CD14-positive monocyte (primary cell): ENCODE data around the gene GNG2. TPM values are rescaled to one million over a fixed set of nuclear protein-coding genes. Genes with fewer than 3 reads are reported as not detected.

Experiments used
- DNase-seq, 3 donors: peaks; one replicate each; pipeline ENCODE4 v3.0.0-alpha.2; 2011 to 2022
- H2AFZ ChIP-seq: 2 replicates; pipeline ENCODE4 v1.6.0; 2012; ENCODE audit warnings: mild to moderate bottlenecking, low read depth, low read length, inconsistent platforms; ENCODE audit not compliant: insufficient read depth, poor library complexity, severe bottlenecking
- H3K27ac ChIP-seq, 2 donors: 1 replicate in 1 of 2; 2 replicates in 1 of 2; pipeline ENCODE4 v1.5.1; 2012 to 2013; ENCODE audit warnings: low read length in 2 of 2, control low read depth in 1 of 2, inconsistent platforms in 1 of 2, low read depth in 1 of 2, mild to moderate bottlenecking in 1 of 2
- H3K27me3 ChIP-seq, 2 donors: one replicate each; pipeline versions ENCODE4 v1.6.0 to v1.6.1; 2011 to 2013; ENCODE audit warnings: low read length in 2 of 2; ENCODE audit not compliant: control insufficient read depth in 2 of 2, insufficient read depth in 2 of 2
- H3K36me3 ChIP-seq, 2 donors: replicated peaks in 1 of 2; 1 replicate in 1 of 2; 2 replicates in 1 of 2; pipeline versions ENCODE4 v1.5.1 to v1.6.1; 2012 to 2013; ENCODE audit warnings: low read length in 2 of 2, control low read depth in 1 of 2, inconsistent platforms in 1 of 2, mild to moderate bottlenecking in 1 of 2; ENCODE audit not compliant: insufficient read depth in 2 of 2, control insufficient read depth in 1 of 2
- H3K4me1 ChIP-seq, 2 donors: 1 replicate in 1 of 2; 2 replicates in 1 of 2; pipeline versions ENCODE4 v1.5.1 to v1.6.1; 2012 to 2013; ENCODE audit warnings: low read length in 2 of 2, control low read depth in 1 of 2, inconsistent platforms in 1 of 2, mild to moderate bottlenecking in 1 of 2, moderate library complexity in 1 of 2; ENCODE audit not compliant: insufficient read depth in 2 of 2, control insufficient read depth in 1 of 2
- H3K4me2 ChIP-seq: replicated peaks from 2 replicates; pipeline ENCODE3; 2012; ENCODE audit warnings: low read length, moderate library complexity, mild to moderate bottlenecking; ENCODE audit not compliant: poor library complexity, severe bottlenecking; ENCODE audit errors: extremely low read depth
- H3K4me3 ChIP-seq, 3 experiments: fragments of 200-600 bp in 1 of 3; sonication (generic) in 1 of 3; replicated peaks in 1 of 3; 1 replicate in 2 of 3; 2 replicates in 1 of 3; pipeline ENCODE4 v1.5.1; 2011 to 2013; ENCODE audit warnings: low read length in 3 of 3, mild to moderate bottlenecking in 3 of 3, control low read depth in 2 of 3, low read depth in 2 of 3, inconsistent platforms in 1 of 3, moderate library complexity in 1 of 3
- H3K79me2 ChIP-seq: 2 replicates; pipeline ENCODE4 v1.6.0; 2012; ENCODE audit warnings: mild to moderate bottlenecking, control low read depth, inconsistent platforms, low read length, moderate library complexity; ENCODE audit not compliant: insufficient read depth
- H3K9ac ChIP-seq: 2 replicates; pipeline ENCODE4 v1.6.0; 2017; ENCODE audit warnings: low read length, mild to moderate bottlenecking; ENCODE audit not compliant: insufficient read depth, poor library complexity, severe bottlenecking
- H3K9me3 ChIP-seq, 2 donors: replicated peaks in 1 of 2; 1 replicate in 1 of 2; 2 replicates in 1 of 2; pipeline versions ENCODE4 v1.5.1 to v1.6.1; 2012 to 2013; ENCODE audit warnings: low read length in 2 of 2, control low read depth in 1 of 2; ENCODE audit not compliant: control insufficient read depth in 1 of 2, insufficient read depth in 1 of 2
- H4K20me1 ChIP-seq: 2 replicates; pipeline ENCODE4 v1.6.0; 2012; ENCODE audit warnings: mild to moderate bottlenecking, low read length, control low read depth, moderate library complexity; ENCODE audit not compliant: insufficient read depth
- H3K27ac Mint-ChIP-seq, 7 donors: one replicate each; pipeline ENCODE4 v1.8.0; 2020; ENCODE audit warnings: mild to moderate bottlenecking in 7 of 7, mixed read lengths in 7 of 7, moderate library complexity in 6 of 7, inconsistent platforms in 2 of 7
- H3K27me3 Mint-ChIP-seq, 3 donors: one replicate each; pipeline ENCODE4 v1.8.0; 2021 to 2022; ENCODE audit warnings: low read depth in 3 of 3, mild to moderate bottlenecking in 3 of 3, mixed read lengths in 3 of 3, moderate library complexity in 3 of 3, inconsistent platforms in 1 of 3
- H3K36me3 Mint-ChIP-seq, 2 donors: one replicate each; pipeline ENCODE4 v1.8.0; 2020; ENCODE audit warnings: mixed read lengths in 2 of 2, inconsistent platforms in 1 of 2, mild to moderate bottlenecking in 1 of 2
- H3K4me1 Mint-ChIP-seq: one replicate; pipeline ENCODE4 v1.8.0; 2020; ENCODE audit warnings: mild to moderate bottlenecking, mixed read lengths
- H3K4me3 Mint-ChIP-seq, 2 donors: one replicate each; pipeline ENCODE4 v1.8.0; 2020; ENCODE audit warnings: mild to moderate bottlenecking in 2 of 2, mixed read lengths in 2 of 2, moderate library complexity in 1 of 2
- H3K9me3 Mint-ChIP-seq, 7 donors: one replicate each; pipeline ENCODE4 v1.8.0; 2020 to 2022; ENCODE audit warnings: mixed read lengths in 7 of 7, mild to moderate bottlenecking in 6 of 7, moderate library complexity in 6 of 7, inconsistent platforms in 2 of 7
- WGBS: methylation state at CpG from one replicate; pipeline ENCODE4 v1.1.5; 2013; ENCODE audit warnings: missing lambda C conversion rate; ENCODE audit not compliant: insufficient coverage; 5-methylcytosine and 5-hydroxymethylcytosine counted together
- intact Hi-C, 2 donors: fragments of 100-400 bp; cut with micrococcal nuclease; formaldehyde crosslinking; loops; one replicate each; pipeline versions ENCODE4 v1.15.0 to v1.15.1; 2023
- polyA plus RNA-seq, 3 donors: library from polyadenylated mRNA; depleted of rRNA in 1 of 3; unstranded in 2 of 3; stranded (reverse) in 1 of 3; fragments of 300-500 nt in 2 of 3; fragments of >200 nt in 1 of 3; fragmentation: Illumina TruSeq in 2 of 3; gene quantifications; 1 replicate in 2 of 3; 2 replicates in 1 of 3; pipeline ENCODE4 v1.2.3, GENCODE V29; 2012 to 2021
- TF ChIP-seq, protein P1 (sequence below): fragments of 200-600 bp; IDR thresholded peaks from one replicate; pipeline ENCODE4 v1.8.0; 2022; ENCODE audit warnings: antibody characterized with exemption, mild to moderate bottlenecking

Gene GNG2
- polyA plus RNA-seq, 3 donors, result 42.7 to 151 (median 146) TPM

DNA sequence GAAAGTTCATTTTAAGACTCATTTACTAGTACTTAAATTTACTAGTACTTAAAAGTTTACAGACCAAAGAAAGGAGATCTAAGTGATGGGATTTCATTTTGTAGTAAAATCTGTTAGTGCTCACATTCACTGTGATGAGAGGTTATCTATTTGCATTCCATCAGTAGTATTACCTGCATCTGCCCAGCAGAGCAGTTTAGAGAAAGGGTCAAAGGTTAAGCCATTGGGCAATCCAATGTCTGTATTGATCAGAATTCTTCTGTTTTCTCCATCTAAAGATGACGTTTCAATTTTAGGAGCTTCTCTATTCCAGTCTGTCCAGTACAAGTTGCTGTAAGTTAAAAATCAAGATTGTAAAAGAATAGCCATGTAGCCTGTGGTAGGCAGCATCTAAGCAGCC lies 147.2 kb downstream of the GNG2 start:
- no peak overlapping the region for H3K4me2 ChIP-seq
- Mint-ChIP-seq H3K27ac (no peak overlapping the region), H3K4me3 (no peak overlapping the region), H3K27me3 (no peaks in the 10 kb centered on the region), H3K9me3 (no peaks in the 10 kb centered on the region), H3K4me1 (no peaks in the 10 kb centered on the region), H3K36me3 (peaks cover 80 to 86% of the 10 kb centered on the region in 2 donors)
- WGBS, result no CpG with 5 or more reads among the region's 1 CpG
- no peaks in the 10 kb centered on the region for H3K79me2 ChIP-seq
- no peak overlapping the region for H3K27ac ChIP-seq
- TF ChIP-seq, protein P1, sequence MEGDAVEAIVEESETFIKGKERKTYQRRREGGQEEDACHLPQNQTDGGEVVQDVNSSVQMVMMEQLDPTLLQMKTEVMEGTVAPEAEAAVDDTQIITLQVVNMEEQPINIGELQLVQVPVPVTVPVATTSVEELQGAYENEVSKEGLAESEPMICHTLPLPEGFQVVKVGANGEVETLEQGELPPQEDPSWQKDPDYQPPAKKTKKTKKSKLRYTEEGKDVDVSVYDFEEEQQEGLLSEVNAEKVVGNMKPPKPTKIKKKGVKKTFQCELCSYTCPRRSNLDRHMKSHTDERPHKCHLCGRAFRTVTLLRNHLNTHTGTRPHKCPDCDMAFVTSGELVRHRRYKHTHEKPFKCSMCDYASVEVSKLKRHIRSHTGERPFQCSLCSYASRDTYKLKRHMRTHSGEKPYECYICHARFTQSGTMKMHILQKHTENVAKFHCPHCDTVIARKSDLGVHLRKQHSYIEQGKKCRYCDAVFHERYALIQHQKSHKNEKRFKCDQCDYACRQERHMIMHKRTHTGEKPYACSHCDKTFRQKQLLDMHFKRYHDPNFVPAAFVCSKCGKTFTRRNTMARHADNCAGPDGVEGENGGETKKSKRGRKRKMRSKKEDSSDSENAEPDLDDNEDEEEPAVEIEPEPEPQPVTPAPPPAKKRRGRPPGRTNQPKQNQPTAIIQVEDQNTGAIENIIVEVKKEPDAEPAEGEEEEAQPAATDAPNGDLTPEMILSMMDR, result no peak
- H3K9me3 ChIP-seq, result no peaks in the 10 kb centered on the region
- no peaks in the 10 kb centered on the region for H4K20me1 ChIP-seq
- H3K4me3 ChIP-seq, result no peak overlapping the region
- no peaks in the 10 kb centered on the region for H3K27me3 ChIP-seq
- no peak overlapping the region for H2AFZ ChIP-seq
- DNase-seq, result no peak
- no peak overlapping the region for H3K9ac ChIP-seq
- H3K4me1 ChIP-seq, result no peaks in the 10 kb centered on the region
- H3K36me3 ChIP-seq, result peaks cover 90 to 93% of the 10 kb centered on the region in 2 donors
- intact Hi-C loops, result no loop called here

DNA sequence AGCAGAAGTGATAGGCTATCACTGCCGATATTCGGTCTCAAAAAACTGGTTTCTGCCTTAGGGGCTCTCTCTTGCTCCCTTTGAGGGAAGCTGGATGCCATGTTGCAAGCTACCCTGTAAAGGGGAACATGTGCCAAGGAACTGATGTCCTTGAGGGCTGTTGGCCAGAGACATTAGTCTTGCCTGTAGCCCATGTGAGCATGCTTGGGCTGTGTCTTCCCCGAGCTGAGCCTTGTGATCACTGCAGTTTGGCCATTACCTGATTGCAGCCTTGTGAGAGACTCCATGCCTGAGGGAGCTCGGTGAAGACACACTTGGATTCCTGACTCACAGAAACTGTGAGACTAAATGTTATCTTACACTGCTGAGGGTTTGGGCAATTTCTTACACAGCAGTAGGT lies 147.7 kb downstream of the GNG2 start:
- Histone ChIP-seq H3K4me2 (no peak overlapping the region), H4K20me1 (no peaks in the 10 kb centered on the region), H3K4me3 (no peak overlapping the region), H3K36me3 (peaks cover 85 to 88% of the 10 kb centered on the region in 2 donors), H3K4me1 (no peaks in the 10 kb centered on the region), H3K9ac (no peak overlapping the region), H3K79me2 (no peaks in the 10 kb centered on the region), H3K9me3 (no peaks in the 10 kb centered on the region), H3K27me3 (no peaks in the 10 kb centered on the region), H3K27ac (no peak overlapping the region), H2AFZ (no peak overlapping the region)
- intact Hi-C loops, result no loop called here
- Mint-ChIP-seq H3K4me3 (no peak overlapping the region), H3K27me3 (no peaks in the 10 kb centered on the region), H3K4me1 (no peaks in the 10 kb centered on the region), H3K36me3 (peaks cover 77 to 82% of the 10 kb centered on the region in 2 donors), H3K27ac (no peak overlapping the region), H3K9me3 (no peaks in the 10 kb centered on the region)
- WGBS, result 92% methylated on average over 4 of the region's 4 CpGs
- DNase-seq, result no peak
- TF ChIP-seq, protein P1, result no peak
